Endothelial cell of umbilical vein (primary cell): ENCODE data around the gene KRT8. TPM values are rescaled to one million over a fixed set of nuclear protein-coding genes. Genes with fewer than 3 reads are reported as not detected.

Source experiments
- BruUV-seq: library from RNA; stranded (reverse); fragments of 400-500 nt; replicated peaks from 2 replicates; lab custom pipeline; 2021; lab: Mats Ljungman, UMichigan
- CTCF ChIA-PET: fragments of 300-600, 350-600 bp; sonication (Branson Sonifier 250); formaldehyde crosslinking; loops from one replicate; lab custom pipeline; 2021; ENCODE audit warnings: antibody characterized with exemption, inconsistent platforms; lab: Charles Lee
- POLR2A ChIA-PET: fragments of 300-600, 350-600 bp; sonication (Branson Sonifier 250); formaldehyde crosslinking; loops from one replicate; lab custom pipeline; 2021; ENCODE audit warnings: antibody characterized with exemption, inconsistent platforms; lab: Charles Lee
- DNase-seq: peaks from one replicate; pipeline ENCODE4 v3.0.0-alpha.2; 2011; ENCODE audit warnings: low read depth, low spot score
- FAIRE-seq: peaks from 2 replicates; lab custom pipeline; 2011; peaks lifted over from hg19 to GRCh38; lab: Jason Lieb, UNC
- H2AFZ ChIP-seq: 2 replicates; pipeline ENCODE4 v1.6.0; 2012; ENCODE audit warnings: low read depth, low read length, control low read depth, inconsistent platforms
- H3K27ac ChIP-seq: 2 replicates; pipeline ENCODE4 v1.5.1; 2011; ENCODE audit warnings: low read depth, mild to moderate bottlenecking, control low read depth, low read length, moderate library complexity; ENCODE audit not compliant: insufficient read depth
- H3K27me3 ChIP-seq, 2 experiments: 2 replicates each; pipeline versions ENCODE4 v1.6.0 to v1.6.1; 2011; ENCODE audit warnings: low read length in 2 of 2, mixed read lengths in 1 of 2; ENCODE audit not compliant: control insufficient read depth in 2 of 2, insufficient read depth in 2 of 2
- H3K36me3 ChIP-seq, 2 experiments: 2 replicates in 1 of 2; 3 replicates in 1 of 2; pipeline ENCODE4 v1.5.1; 2011; ENCODE audit warnings: low read length in 2 of 2, mild to moderate bottlenecking in 1 of 2, moderate library complexity in 1 of 2; ENCODE audit not compliant: control insufficient read depth in 2 of 2, insufficient read depth in 2 of 2; ENCODE audit errors: extremely low read depth in 1 of 2
- H3K4me1 ChIP-seq: 3 replicates; pipeline ENCODE4 v1.5.1; 2011; ENCODE audit warnings: mild to moderate bottlenecking, low read length; ENCODE audit not compliant: control insufficient read depth, insufficient read depth; ENCODE audit errors: extremely low read depth
- H3K4me2 ChIP-seq: 2 replicates; pipeline ENCODE4 v1.6.1; 2011; ENCODE audit warnings: low read length, control low read depth, mixed read lengths; ENCODE audit not compliant: insufficient read depth
- H3K4me3 ChIP-seq, 3 experiments: fragments of 200-600 bp in 1 of 3; sonication (generic), shearing (Covaris generic) in 1 of 3; replicated peaks in 1 of 3; 2 replicates each; pipeline ENCODE4 v1.5.1; 2011 to 2016; ENCODE audit warnings: control low read depth in 3 of 3, low read length in 3 of 3, mild to moderate bottlenecking in 2 of 3, inconsistent platforms in 1 of 3, low read depth in 1 of 3, moderate library complexity in 1 of 3; ENCODE audit not compliant: insufficient read depth in 1 of 3
- H3K79me2 ChIP-seq: 2 replicates; pipeline ENCODE4 v1.6.0; 2012; ENCODE audit warnings: low read length, inconsistent platforms; ENCODE audit not compliant: control insufficient read depth, insufficient read depth
- H3K9ac ChIP-seq: replicated peaks from 2 replicates; pipeline ENCODE3; 2011; ENCODE audit warnings: low read length, control low read depth; ENCODE audit not compliant: insufficient read depth; ENCODE audit errors: extremely low read depth
- H3K9me1 ChIP-seq: replicated peaks from 3 replicates; pipeline ENCODE4 v1.6.0; 2011; ENCODE audit warnings: mild to moderate bottlenecking, low read length; ENCODE audit not compliant: control insufficient read depth, insufficient read depth; ENCODE audit errors: extremely low read depth
- H3K9me3 ChIP-seq: replicated peaks from 2 replicates; pipeline ENCODE4 v1.5.1; 2012; ENCODE audit warnings: low read length, inconsistent platforms; ENCODE audit not compliant: control insufficient read depth, insufficient read depth
- H4K20me1 ChIP-seq: replicated peaks from 2 replicates; pipeline ENCODE3; 2011; ENCODE audit warnings: mild to moderate bottlenecking, low read length; ENCODE audit not compliant: control insufficient read depth, insufficient read depth; ENCODE audit errors: extremely low read depth
- EZH2 ChIP-seq: IDR thresholded peaks from 2 replicates; pipeline ENCODE4 v1.6.1; 2012; ENCODE audit warnings: borderline replicate concordance, low read depth, mild to moderate bottlenecking, moderate library complexity, low read length, inconsistent platforms; ENCODE audit not compliant: severe bottlenecking
- FOS ChIP-seq: IDR thresholded peaks from 2 replicates; pipeline ENCODE4 v1.6.1; 2011; ENCODE audit warnings: mild to moderate bottlenecking, low read length, moderate library complexity, borderline replicate concordance; ENCODE audit not compliant: insufficient read depth
- GATA2 ChIP-seq: IDR thresholded peaks from 2 replicates; pipeline ENCODE4 v1.7.0; 2011; ENCODE audit warnings: low read depth, mild to moderate bottlenecking, moderate library complexity, mixed read lengths, low read length; ENCODE audit not compliant: insufficient read length, insufficient read depth
- JUN ChIP-seq: IDR thresholded peaks from 2 replicates; pipeline ENCODE4 v1.6.1; 2011; ENCODE audit warnings: borderline replicate concordance, low read depth; ENCODE audit not compliant: insufficient read length, insufficient read depth
- MAX ChIP-seq: IDR thresholded peaks from 2 replicates; pipeline ENCODE4 v1.6.1; 2011; ENCODE audit not compliant: insufficient read depth, insufficient read length
- MYC ChIP-seq: IDR thresholded peaks from one replicate; pipeline ENCODE4 v1.6.1; 2011; ENCODE audit warnings: mild to moderate bottlenecking, low read depth, low read length
- POLR2AphosphoS5 ChIP-seq: IDR thresholded peaks from 2 replicates; pipeline ENCODE4 v1.6.1; 2012; ENCODE audit warnings: low read depth, mild to moderate bottlenecking, control low read depth, low read length, moderate library complexity; ENCODE audit not compliant: insufficient read depth
- dilution Hi-C: fragments of 300-500 bp; cut with MboI; formaldehyde crosslinking; loops from one replicate; pipeline ENCODE4 v1.15.0; 2019; ENCODE audit warnings: low sequenced_read_pairs; ENCODE audit not compliant: extremely low pct_ligation_motif_present
- intact Hi-C: fragments of 100-400 bp; cut with micrococcal nuclease; formaldehyde crosslinking; loops from one replicate; pipeline ENCODE4 v1.10.0; 2022
- polyA plus RNA-seq, 4 experiments: library from polyadenylated mRNA; depleted of rRNA in 3 of 4; stranded (reverse) in 3 of 4; unstranded in 1 of 4; fragments of >200 nt; gene quantifications; 2 replicates each; pipeline versions ENCODE4 v1.2.1 to v1.2.3, GENCODE V29; 2011 to 2012; ENCODE audit warnings: missing spikeins in 1 of 4
- total RNA-seq: library from RNA; stranded (reverse); gene quantifications from 2 replicates; pipeline ENCODE4 v1.2.3, GENCODE V29; 2021

The KRT8 gene
- total and polyA plus RNA-seq, 2 donors (not counting 3 experiments of a cell fraction or from before 2014, with no cell fraction given), result 23.5 to 31.7 TPM

GRCh38 chr12:52916216-52916615 lies 11.3 kb upstream of the KRT8 start:
- H3K4me3 ChIP-seq, result no peak overlapping the region
- H2AFZ ChIP-seq, result no peak overlapping the region
- H3K27ac ChIP-seq, result no peak overlapping the region
- no TSS peak for BruUV-seq
- H3K4me1 ChIP-seq, result peaks cover 3% of the 10 kb centered on the region
- no peaks in the 10 kb centered on the region for H3K9me3 ChIP-seq
- no peaks in the 10 kb centered on the region for H3K9me1 ChIP-seq
- dilution Hi-C loops, result no loop called here
- H3K79me2 ChIP-seq, result no peaks in the 10 kb centered on the region
- H3K36me3 ChIP-seq, result no peaks in the 10 kb centered on the region
- no peak overlapping the region for H3K4me2 ChIP-seq
- intact Hi-C loops, result no loop called here
- no peaks in the 10 kb centered on the region for H4K20me1 ChIP-seq
- H3K9ac ChIP-seq, result no peak overlapping the region
- FAIRE-seq (no peak), DNase-seq (no peak)
- TF ChIP-seq GATA2, result no peak
- no peak for TF ChIP-seq MYC
- no peak for TF ChIP-seq JUN
- no peak for TF ChIP-seq MAX
- no peak for TF ChIP-seq FOS
- CTCF ChIA-PET, result interaction anchor here (0.6 to 2.1 kb wide), 7 partner anchors 9 to 65 kb away, joined by 3 to 9 read pairs (median 6); partner anchors contain the start of gene KRT8
- POLR2A ChIA-PET, result no interaction called here
- no peaks in the 10 kb centered on the region for H3K27me3 ChIP-seq

- intact Hi-C loops, result no loop called here
- DNase-seq (no peak), FAIRE-seq (no peak)
- H2AFZ ChIP-seq, result no peak overlapping the region
- no TSS peak for BruUV-seq
- no peak overlapping the region for H3K9ac ChIP-seq
- POLR2A ChIA-PET, result no interaction called here
- TF ChIP-seq MAX (no peak), EZH2 (no peak), POLR2AphosphoS5 (no peak)
- H3K9me1 ChIP-seq, result no peaks in the 10 kb centered on the region
- CTCF ChIA-PET, result interaction anchor here (1.0 to 2.1 kb wide), 5 partner anchors 10 to 36 kb away, joined by 4 to 9 read pairs (median 6); partner anchors contain the start of gene KRT8
- no peak overlapping the region for H3K4me3 ChIP-seq
- no peak overlapping the region for H3K27ac ChIP-seq
- H3K36me3 ChIP-seq, result no peaks in the 10 kb centered on the region
- H3K27me3 ChIP-seq, result no peaks in the 10 kb centered on the region
- dilution Hi-C loops, result no loop called here
- H3K4me2 ChIP-seq, result no peak overlapping the region
- H3K9me3 ChIP-seq, result no peaks in the 10 kb centered on the region
- H3K79me2 ChIP-seq, result no peaks in the 10 kb centered on the region
- peaks cover 3% of the 10 kb centered on the region for H3K4me1 ChIP-seq
- H4K20me1 ChIP-seq, result no peaks in the 10 kb centered on the region
These were observed 10.8 kb upstream of the KRT8 start for GRCh38 chr12:52915637-52916036.
